ENCODE measurements around the gene TIGD6.

The TIGD6 gene

DNA sequence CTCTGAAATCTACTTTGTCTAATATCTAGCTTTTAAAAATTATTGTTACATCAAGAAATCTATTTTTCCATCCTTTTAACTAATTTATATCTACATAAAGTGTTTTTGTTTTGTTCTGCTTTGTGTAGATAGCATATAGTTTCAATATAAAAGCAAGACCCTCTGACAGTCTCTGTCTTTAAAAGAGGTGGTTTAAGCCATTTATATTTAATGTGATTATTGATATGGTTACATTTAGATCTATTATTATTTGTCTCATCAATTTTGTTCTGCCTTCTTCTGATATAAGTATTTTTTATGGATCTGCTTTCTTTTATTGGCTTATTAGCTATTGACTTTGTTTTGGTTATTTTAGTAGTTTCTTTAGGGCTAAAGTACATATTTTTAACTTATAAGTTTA, 16.1 kb upstream of the TIGD6 start:
- DNase-seq (ENCODE audit: low read depth in 2 of 2): no peak

DNA sequence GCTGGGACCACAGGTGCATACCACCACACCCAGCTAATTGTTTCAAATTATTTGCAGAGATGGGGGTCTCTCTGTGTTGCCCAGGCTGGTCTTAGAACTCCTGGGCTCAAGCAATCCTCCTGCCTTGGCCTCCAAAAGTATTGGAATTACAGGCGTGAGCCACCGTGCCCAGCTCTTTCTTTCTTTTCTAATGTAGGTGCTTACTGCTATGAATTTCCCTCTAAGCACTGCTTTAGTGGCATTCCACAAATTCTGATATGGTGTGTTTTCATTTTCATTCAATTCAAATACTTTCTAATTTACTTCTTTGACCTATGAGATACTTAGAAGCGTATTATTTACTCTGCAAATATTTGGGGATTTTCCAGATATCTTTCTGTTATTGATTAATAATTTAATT, 15.0 kb upstream of the TIGD6 start:
- no peak for DNase-seq (ENCODE audit: low read depth in 2 of 2)

DNA sequence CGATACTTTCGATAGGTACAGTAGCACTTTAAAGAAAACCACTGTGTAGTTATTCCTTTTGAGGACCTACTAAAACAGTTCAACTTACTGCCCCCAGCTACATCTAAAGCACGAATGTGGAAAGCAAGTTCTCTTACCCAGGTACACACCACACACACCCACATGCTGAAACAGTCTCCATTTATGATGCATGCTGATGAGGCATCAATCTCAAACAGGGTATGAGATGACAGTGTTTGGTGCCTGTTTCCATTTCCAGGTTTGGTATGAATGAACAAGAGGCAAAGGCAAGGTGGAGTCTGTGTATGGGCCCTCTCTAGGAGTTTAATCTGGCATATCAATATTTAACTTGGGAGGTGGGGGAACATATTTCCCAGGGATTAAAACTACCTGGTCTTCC, 14.0 kb upstream of the TIGD6 start:
- DNase-seq (ENCODE audit: low read depth in 2 of 2): no peak

DNA sequence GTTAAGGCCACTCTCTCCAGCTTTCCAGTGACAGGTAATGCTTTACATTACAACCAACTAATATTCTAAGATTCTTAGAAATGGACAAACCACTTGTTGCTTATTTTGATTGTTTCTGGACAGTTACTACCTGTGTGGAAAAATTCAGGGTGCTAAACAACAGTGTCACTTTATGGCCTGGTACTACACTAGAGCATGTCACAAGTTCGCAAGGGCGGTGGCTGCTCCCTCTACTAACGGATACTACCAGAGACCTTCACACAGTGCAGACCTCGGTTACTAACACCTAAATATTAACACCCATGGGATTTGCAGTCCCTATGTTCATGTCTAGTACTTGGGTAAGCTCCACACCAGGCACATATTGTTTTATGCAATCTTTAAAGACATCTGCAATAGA, 13.5 kb upstream of the TIGD6 start:
- no peak for DNase-seq (ENCODE audit: low read depth in 2 of 2)

DNA sequence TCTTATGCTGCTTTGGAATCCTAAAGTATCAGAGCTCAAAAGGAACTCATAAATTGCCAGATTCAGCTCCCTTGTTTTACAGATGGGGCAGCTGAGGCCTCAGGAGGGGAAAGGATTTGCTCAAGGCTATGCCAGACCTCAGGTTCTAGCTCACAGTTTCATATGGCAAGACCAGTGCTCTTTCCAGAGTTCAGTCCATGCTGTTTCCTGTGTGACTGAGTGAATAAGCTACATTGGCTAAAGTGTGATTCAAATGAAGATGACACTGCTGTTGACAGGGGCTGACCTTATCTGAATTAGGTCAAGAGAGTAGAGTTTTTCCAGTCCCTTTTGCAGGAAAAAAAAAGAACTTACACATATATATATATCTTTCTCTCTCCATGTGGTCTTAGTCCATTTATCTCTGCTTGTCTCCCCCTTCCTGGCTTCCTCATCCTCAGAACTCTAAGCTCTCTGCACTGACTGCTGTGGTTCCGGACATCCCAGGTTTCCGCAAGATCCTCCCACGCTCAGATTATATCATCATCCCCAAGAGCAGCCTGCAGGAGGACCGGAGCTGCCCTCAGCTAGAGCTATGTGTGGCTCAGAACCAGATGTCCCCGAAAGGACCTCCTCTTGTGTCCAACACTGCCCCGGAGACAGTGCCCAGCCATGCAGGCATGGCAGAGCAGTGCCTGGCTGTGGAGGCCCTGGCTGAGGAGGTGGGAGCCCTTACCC, 9.4 kb upstream of the TIGD6 start:
- DNase-seq (ENCODE audit: low read depth in 2 of 2): no peak

DNA sequence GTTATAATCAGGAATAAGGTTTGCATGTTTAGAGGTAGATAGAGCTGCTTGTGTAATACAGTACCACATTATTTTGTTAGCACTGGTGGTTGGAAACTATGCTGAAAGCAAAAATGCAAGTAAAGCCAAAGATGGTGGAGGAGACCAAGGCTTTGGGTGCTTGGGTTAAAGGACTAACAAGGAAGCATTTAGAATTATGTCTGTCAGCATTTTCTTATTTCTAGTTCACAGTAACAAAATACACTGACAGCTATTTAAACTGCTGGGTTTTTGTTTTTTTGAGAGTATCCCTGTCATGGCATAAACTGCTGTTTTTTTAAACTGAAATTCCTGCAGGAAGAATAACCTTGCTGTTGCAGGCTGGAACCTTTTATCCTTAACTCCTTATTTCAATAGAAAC, 6.6 kb upstream of the TIGD6 start:
- no peak for DNase-seq (ENCODE audit: low read depth in 2 of 2)

DNA sequence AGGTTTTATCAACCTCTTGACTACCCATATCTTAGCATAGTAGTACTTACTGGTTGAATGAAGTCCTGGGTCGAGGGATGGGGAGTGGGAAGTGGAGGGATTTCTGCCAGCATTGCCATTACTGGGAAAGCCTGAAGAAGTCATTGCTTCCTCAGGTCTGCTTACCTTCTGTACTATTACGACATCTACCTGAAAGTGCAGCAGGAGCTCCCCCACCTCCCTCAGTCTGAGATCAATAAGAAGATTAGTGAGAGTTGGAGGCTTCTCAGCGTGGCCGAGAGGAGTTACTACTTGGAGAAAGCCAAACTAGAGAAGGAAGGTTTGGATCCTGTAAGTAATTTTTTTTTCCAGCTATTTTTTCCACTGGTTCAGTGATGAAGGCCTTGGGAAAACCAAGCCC, 5.9 kb upstream of the TIGD6 start:
- DNase-seq (ENCODE audit: low read depth in 2 of 2): no peak

DNA sequence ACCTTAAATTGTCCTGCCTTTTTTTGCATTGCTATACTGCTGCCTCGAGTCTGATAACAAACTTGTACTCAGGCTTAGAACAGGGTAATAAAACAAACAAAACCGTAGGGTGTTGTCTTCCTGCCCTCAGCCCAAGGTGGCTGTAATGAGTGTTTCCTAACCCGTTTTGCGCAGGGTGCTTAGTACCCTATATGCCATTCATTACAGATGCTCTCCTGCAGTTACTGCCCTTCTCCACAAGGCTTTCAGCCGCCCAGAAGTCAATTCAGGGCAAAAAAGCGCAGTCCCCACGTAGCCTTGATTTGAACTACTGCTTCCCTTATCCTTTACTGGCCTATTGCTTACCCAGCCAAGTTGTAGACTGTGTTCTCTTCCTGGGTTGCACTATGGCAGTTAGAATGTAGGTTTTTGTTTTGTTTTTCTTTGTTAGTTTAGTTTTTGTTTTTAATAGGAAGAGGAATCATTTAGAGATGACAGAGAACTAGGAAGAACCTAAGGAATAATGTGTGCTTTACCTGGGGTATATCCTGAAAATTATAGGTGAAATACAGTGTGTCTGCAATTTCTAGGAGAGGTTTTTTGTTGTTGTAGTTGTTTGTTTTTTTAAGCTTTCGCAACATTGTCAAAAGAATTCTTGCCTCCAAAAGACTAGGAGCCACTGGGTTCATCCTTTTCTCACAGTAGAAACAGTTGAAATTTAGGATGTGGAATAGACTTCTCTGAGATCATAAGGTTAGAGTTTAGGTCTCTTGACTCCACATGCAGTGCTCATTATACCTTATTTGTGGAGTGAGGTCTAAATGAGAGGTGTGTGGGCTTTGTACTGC, 1.4 kb upstream of the TIGD6 start:
- peak; percentile 18 to 36 for DNase-seq (ENCODE audit: low read depth in 2 of 2)

DNA sequence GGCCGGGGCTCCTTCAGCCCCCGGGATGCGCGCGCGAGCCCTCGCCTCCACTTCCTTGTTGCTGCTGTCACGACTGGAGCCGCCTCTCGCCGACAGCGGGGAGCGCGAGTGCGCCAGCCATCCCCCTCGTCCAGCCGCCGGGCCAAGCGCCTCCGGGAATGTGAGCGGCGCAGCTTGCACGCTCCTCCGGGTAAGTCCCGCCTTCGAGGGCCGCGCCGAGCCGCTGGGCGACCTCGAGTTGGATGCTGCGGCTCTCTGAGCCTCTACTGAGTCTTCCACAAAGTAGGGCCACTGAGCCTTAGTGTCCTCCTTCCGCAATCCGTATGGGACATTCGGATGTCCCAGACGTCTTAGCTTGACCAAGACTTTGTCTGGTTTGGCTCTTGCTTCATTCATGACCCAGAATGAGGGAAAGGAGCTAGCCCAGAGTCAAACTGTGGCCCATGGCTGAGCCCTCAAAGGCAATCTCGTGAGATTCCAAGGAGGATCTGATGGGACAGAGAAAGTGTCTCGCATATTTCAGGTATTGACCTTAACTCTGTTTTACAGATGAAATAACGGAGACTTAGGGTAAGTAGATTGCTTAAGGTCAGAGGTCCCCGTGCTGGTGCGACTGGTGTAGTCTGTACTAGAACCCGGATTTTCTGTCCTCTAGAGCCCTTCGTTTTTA, 671 bp upstream of the TIGD6 start:
- peak in 1 of 2 donors; percentile 10 for DNase-seq (ENCODE audit: low read depth in 2 of 2)

DNA sequence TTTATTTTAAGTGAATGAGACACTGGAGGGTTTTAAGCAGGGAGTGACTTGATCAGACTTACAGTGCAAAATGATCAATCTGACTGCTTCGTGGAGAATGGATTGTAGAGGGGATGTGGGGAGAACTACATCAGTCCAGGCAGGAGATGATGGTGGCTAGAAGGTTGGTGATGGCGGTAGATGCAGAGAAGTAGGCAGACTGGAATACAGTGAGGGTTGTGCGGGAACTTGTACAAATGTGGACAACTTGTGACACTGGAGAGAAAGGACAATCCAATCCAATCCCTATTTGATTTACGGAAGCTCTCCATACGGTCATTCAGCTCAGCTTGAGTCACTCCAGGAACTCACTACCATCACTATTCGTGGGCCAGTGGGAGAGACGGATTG, 593 bp downstream of the TIGD6 start:
- no peak for DNase-seq (ENCODE audit: low read depth in 2 of 2)

DNA sequence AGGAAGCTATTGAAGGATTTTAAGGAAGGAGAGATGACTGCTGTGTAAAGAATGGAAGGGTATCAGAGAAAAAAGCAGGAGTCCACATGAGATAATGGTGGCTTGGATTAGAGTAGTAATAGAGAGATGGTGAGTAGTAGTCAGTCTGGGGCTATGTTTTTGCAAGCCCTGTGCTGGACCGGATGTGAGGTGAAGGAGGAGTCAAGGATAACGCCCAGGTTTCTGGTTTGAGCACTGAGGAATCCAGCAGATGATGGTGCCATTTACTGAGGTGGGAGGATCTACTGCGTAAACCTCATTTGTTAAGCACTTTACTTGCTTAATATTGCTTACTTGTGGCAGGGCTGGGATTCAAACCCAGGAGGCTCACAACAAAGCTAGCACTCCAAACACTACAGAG, 1.1 kb downstream of the TIGD6 start:
- DNase-seq (ENCODE audit: low read depth in 2 of 2): no peak

DNA sequence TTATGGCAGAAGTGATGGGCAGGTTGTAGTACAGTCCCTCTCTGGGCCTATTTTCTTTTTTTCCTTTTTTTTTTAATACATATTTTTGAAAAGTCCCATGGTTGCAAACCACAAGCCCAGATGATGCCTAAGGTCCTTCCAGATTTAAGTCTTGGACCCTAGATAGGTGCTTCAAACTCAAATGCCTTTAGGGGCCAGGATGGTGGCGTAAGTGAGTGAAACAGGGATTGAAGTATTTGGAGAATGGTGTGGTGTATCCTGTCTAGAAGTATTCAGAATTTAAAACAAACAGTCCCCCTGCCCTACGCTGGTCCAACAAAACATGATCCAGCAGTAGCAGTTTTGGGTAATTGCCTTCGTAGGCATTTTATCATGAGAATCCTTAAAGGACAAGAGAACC, 2.2 kb downstream of the TIGD6 start:
- DNase-seq (ENCODE audit: low read depth in 2 of 2): no peak

DNA sequence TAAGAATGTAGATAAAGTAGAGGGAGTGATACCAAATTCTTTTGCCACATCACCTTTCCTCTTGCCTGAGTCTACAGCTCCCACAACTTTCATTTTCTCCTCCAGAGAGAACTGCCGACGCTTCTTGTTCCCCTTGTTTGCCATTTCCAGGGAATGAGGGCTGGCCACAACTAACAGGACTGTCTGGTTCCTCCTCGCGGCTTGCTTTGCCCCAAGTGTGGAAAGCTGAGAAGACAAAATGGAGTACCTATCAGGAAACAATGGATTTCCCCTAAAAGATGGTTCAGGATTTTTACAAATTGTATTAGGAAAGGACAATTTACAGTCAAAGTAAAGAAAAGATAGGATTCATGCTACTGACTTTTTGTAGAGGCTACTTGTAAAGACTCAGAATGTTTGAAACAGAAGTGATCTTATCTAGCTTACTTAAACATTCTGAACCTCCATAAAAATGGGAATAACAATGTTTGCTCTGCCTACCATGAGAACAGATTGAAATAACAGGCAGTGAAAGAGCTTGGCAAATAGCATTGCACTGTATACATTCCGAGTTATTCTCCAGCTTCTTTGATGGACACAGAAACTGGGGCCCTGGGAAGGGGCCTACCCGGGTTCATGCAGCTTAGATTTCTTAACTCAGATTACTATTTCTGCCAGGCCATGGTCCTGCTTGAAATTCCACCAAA, 4.1 kb downstream of the TIGD6 start:
- no peak for DNase-seq (ENCODE audit: low read depth in 2 of 2)

DNA sequence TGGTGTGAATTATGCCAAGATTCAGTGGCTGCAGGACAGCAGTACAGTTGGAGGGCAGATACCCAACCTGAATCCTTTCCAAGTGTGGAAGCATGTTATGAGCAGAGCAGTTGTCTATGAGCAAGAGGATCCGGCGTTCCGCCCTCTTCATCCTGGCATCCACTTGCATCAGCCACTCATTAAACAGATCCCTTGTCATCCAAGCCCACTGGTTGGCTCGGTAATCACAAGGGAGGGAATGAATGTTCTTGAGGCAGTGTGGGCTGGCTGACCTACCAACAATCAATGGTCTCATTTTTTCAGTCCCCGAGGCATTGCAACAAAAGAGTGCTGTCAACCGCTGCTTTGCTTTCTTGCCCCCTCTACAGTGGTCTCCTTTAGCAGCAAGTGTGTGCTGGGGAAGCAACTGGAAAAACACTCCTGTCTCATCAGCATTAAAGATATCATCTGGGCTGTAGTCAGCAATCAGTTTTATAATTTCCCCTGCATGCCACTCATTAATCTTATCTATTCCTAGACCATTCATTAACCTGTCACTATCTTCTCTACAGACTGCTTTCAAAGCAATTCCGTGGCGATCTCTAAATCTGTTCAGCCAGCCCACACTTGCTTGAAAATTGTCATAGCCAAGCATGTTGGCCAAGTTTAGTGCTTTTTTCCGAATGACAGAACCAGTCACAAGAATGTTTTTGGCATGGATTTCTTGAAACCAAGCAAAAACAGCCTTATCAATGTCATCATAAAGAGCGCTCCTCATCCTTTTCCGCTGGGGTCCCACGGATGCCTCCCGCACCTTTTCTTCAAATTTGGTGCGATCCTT, 4.9 kb downstream of the TIGD6 start:
- DNase-seq (ENCODE audit: low read depth in 2 of 2): no peak

DNA sequence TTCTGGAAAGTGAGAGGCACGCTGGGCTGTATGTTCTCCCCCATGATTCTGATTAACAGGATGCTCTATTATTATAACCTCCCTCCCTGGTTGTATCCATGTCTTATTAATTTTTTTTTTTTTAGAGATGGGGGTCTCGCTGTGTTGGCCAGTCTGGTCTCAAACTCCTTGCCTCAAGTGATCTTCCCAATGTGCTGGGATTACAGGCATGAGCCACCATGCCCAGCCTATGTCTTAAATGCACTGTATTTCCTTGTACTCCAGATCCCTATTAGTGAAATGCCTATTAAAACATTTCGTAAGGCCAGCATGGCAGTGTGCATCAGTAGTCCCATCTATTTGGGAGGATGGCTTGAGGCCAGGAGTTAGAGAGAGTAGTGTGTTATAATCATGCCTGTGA, 7.0 kb downstream of the TIGD6 start:
- DNase-seq (ENCODE audit: low read depth in 2 of 2): no peak

DNA sequence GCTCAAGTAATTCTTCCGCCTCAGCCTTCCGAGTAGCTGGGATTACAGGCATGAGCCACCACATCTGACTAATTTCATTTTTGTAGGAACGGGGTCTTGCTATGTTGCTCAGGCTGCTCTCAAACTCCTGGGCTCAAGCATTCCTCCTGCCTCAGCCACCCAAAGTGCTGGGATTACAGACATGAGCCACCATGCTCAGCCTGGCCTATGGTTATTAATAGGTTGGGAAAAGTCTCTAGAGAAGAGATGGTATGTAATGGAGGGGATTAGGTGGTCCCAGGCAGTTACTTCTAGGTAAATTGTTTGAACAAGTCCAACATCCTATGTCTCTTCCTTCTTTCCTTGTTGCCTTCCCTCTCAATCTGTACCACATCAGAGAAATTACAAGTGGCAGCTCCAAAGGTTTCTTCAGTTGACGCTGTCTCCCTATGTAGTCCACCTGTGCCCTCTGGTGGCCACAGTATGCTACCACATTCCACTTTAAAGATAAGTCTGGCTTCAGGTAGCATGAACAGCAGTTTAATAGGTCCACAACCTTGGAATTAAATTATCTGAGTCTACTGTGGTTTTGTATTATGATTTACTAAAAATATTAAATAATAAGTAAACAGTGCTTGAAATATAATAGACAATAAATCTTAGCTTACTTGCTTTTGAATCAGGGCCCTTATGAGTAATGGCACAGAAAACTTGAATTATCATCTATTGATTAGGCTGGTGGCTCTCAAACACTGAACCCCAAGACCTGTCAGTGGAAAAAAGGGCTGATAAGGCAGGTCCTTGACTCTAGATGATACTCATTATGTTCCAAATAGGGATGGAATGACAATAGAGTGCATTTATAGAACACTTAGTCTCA, 9.7 kb downstream of the TIGD6 start:
- DNase-seq (ENCODE audit: low read depth in 2 of 2): peak; percentile 43

DNA sequence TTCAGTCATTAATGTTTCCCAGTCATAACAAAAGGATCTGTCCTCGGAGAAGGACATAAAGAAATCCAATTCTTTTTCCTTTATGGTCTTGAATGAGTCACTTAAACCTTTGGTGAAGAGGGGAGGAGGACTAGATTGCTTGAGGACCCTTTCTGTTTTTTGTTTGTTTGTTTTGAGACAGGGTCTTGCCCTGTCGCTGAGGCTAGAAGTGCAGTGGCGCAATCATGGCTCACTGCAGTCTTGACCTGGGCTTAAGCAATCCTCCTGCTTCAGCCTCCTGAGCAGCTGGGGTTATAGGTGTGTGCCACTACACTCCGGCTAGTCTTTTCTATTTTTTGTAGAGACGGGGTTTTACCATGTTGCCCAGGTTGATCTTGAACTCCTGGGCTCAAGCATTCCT, 12.3 kb downstream of the TIGD6 start:
- DNase-seq (ENCODE audit: low read depth in 2 of 2): no peak

DNA sequence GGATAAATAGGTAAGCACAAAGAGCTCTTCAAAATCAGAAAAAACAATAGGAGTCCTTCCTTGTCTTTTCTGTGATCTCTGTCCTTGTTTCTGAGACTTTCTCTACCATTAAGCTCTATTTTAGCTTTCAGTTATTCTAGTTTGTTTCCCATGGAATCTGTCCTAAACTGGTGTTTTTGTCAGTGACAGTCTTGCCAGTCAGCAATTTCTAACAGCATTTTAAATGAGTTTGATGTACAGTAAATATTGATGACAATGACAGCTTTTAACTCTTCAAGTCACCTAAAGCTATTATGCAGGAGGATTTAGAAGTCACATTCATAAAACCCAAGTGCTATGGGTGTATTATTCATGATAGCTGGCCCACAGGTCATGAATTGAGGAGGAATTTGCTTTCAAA, 17.9 kb downstream of the TIGD6 start:
- DNase-seq (ENCODE audit: low read depth in 2 of 2): no peak

DNA sequence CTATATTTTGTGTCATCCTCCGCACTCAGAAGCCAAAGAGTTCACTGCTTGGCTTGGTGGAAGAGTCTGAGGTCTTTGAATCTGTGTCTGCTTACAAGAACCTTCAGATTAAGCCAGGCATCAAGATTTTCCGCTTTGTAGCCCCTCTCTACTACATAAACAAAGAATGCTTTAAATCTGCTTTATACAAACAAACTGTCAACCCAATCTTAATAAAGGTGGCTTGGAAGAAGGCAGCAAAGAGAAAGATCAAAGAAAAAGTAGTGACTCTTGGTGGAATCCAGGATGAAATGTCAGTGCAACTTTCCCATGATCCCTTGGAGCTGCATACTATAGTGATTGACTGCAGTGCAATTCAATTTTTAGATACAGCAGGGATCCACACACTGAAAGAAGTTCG, 19.2 kb downstream of the TIGD6 start:
- DNase-seq (ENCODE audit: low read depth in 2 of 2): no peak

DNA sequence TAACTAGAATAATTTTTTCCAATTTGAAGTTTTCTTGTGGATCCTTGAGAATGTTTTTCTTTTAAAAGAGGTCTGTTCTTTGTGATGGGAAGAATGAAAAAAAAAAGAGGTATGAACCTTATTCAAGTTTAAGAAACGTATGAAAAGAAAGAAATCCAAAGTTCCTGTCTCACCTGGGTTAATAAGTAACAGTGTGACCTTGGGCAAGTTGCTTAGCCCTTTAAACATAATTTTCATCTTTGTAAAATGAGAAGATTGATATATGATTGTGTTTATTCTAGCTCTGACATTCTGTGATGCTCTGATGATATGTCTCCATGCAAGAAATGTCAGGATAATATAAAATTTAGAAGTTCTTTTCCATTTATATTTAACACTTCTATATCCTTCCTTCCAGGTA, 20.6 kb downstream of the TIGD6 start:
- no peak for DNase-seq (ENCODE audit: low read depth in 2 of 2)

DNA sequence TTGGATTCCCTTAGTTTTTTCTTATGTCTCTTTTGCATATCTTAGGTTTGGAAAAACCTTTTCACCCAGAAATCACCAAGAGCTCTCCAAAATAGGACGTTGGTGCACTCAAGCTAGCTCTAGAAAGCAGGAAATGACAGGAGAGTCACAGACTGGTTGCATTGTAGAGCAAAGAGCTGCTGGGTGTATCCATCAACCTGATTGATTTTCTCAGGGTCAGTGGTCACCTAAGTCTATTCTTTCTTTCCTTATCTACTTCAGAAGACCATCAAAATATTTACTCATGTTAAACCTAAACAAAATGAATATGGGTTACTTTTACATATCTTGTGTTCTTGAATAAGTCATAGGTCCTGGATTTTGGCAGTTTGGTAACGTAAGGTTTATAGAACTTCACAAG, 25.0 kb downstream of the TIGD6 start:
- DNase-seq (ENCODE audit: low read depth in 2 of 2): no peak

Measured in activated CD8-positive, alpha-beta memory T cell treated with anti-CD3 and anti-CD28 coated beads for 4 hours (primary cell).